ENCODE results near the gene TYSND1. TPM values are rescaled to one million over a fixed set of nuclear protein-coding genes. Genes with fewer than 3 reads are reported as not detected.

Gene TYSND1
- total RNA-seq, 1 donor from 2014 or later = 12.3 TPM

DNA sequence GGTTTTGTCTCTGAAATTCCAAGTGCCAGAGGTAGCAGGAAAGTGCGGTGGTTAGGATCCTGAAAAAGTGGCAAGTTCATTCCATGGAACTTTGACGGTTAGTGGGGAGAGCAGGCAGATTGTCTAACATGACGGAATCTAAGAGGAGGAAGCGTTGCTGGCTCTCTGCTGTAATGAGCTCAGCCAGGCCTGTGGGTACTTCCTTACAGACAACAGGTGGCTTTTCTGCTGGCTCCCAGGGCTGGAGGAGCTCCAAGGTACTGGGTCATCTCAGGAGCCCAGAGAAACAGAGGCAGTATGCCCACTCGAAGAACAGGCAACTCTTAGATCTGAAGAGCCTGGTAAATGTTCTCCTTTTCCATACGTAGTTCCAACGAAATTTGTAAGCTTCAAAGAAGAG, 10.8 kb downstream of the TYSND1 start:
- no peaks in the 10 kb centered on the region for H3K27me3 ChIP-seq
- intact Hi-C loops (cut with DNase I) = loop anchor here (10.0 kb wide), 1 partner anchor 229 kb away; no protein-coding TSS in a partner anchor
- peaks cover 0 to 11% of the 10 kb centered on the region in 2 donors for H3K36me3 ChIP-seq
- TF ChIP-seq, protein P1, sequence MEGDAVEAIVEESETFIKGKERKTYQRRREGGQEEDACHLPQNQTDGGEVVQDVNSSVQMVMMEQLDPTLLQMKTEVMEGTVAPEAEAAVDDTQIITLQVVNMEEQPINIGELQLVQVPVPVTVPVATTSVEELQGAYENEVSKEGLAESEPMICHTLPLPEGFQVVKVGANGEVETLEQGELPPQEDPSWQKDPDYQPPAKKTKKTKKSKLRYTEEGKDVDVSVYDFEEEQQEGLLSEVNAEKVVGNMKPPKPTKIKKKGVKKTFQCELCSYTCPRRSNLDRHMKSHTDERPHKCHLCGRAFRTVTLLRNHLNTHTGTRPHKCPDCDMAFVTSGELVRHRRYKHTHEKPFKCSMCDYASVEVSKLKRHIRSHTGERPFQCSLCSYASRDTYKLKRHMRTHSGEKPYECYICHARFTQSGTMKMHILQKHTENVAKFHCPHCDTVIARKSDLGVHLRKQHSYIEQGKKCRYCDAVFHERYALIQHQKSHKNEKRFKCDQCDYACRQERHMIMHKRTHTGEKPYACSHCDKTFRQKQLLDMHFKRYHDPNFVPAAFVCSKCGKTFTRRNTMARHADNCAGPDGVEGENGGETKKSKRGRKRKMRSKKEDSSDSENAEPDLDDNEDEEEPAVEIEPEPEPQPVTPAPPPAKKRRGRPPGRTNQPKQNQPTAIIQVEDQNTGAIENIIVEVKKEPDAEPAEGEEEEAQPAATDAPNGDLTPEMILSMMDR (IDR thresholded peaks at IDR 0.05) = no peak
- H3K9me3 ChIP-seq = no peaks in the 10 kb centered on the region
- no peak for DNase-seq (ENCODE audit: low spot score in 2 of 2)
- no peak overlapping the region for H3K4me3 ChIP-seq
- peaks cover 0 to 13% of the 10 kb centered on the region in 2 donors for H3K4me1 ChIP-seq
- H3K27ac ChIP-seq = no peak overlapping the region

DNA sequence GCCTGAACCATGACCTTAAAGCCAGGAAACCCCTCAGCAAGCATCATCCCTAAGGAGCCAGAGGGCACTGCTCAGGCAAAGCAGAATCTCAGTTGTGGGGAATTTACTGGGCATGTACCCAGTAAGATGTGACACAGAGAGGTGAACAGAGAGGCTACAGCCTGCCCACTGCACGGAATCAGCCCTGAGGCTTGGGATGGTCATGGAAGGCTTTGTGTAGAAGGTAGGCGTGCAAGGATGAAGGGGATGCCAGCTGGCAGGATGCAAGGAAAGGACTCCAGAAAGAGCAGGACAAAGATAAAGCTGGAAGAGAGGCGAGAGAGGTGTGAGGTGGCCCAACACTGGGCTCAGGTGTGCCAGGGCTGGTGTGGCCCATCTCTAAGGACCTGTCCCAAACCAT, 11.5 kb downstream of the TYSND1 start:
- Histone ChIP-seq H3K4me3 (no peak overlapping the region), H3K4me1 (peaks cover 0 to 13% of the 10 kb centered on the region in 2 donors), H3K27me3 (no peaks in the 10 kb centered on the region), H3K36me3 (peaks cover 0 to 11% of the 10 kb centered on the region in 2 donors), H3K27ac (no peak overlapping the region), H3K9me3 (no peaks in the 10 kb centered on the region)
- DNase-seq (ENCODE audit: low spot score in 2 of 2) = no peak
- TF ChIP-seq, protein P1 (IDR thresholded peaks at IDR 0.05) = no peak
- intact Hi-C loops (cut with DNase I) = loop anchor here (10.0 kb wide), 1 partner anchor 230 kb away; no protein-coding TSS in a partner anchor

DNA sequence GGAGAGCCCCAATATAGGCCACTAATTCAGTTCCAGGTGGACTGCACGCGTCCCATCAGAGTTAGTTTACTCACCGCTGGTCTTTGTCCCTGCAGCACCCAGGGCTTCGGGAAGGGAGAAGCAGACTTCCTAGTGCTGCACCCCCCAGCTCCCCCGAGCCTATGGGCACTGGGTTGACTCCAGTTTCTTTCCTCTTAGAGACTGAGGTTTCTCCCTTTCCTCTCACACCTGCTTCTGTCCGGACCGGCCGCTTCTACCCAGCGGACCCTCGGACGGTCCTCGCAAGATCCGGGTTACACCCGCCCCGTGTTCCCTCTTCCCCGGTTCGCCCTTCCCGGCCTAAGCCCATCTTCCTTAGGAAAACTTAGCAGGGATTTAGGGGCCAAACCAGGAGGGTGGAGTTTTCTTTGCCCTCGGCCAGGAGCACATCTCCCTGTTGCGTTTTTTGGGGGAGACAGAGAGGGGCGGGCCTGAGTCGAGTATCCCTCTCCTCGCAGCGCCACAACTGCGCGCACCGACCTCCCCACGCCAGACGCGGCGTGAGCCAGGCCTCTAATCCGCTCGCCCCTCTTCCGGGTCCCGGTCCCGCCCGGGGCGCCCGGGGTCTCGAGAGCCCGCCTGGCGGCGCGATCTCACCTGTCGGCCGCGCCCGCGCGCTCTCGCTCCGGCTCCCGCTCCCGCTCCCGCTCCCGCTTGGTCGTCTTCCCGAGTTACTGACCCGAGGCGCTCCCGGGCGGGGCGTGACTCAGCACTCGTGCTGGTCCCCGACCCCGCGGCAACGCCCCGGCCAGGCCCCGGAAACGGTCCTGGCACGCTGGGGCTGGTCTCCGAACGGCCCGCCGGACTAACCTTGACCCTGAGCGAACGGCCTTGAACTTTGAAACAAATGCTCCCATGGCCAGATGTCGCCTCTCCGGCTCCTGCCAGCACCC, 14.1 kb downstream of the TYSND1 start, which contains the start of gene AIFM2:
AIFM2 (minus strand) TSS at position 728 of the 932 bp plus-strand sequence. CDS start 8,741 bp downstream, outside the sequence.
- TF ChIP-seq, protein P1 (IDR thresholded peaks at IDR 0.05) = peak in 1 of 3 experiments; percentile 10
- peak within 1 kb of the TSS; percentile 86 to 89 for H3K27ac ChIP-seq
- peak in 1 of 2 donors; percentile 88 for DNase-seq (ENCODE audit: low spot score in 2 of 2)

DNA sequence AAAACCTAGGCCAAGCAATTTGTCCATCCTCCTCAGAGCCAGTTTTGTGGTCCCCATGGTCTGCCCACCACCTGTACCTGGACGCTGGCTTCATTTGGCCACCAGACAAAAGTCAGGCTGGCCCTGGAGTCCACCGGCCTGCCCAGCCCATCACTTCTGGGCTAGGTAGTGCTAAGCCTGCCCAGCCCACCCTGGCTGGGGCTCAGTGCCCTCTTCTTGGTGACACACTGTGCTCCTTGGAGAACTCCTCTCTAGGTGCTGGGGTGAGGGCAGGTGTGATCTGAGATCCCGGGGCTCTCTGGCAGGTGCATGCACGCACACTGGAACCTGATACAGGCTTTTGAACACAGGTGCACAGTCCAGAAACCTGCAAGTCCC, 15.0 kb downstream of the TYSND1 start:
- Histone ChIP-seq H3K27ac (peak overlapping the region; percentile 86 to 89), H3K4me1 (peaks cover 0 to 13% of the 10 kb centered on the region in 2 donors), H3K27me3 (no peaks in the 10 kb centered on the region), H3K9me3 (no peaks in the 10 kb centered on the region), H3K36me3 (peaks cover 0 to 4% of the 10 kb centered on the region in 2 donors), H3K4me3 (peak overlapping the region; percentile 73 to 96)
- intact Hi-C loops (cut with DNase I) = loop anchor here (10.0 kb wide), 1 partner anchor 233 kb away; no protein-coding TSS in a partner anchor
- peak in 1 of 2 donors; percentile 62 for DNase-seq (ENCODE audit: low spot score in 2 of 2)
- TF ChIP-seq, protein P1 (IDR thresholded peaks at IDR 0.05) = no peak

More for the DNA sequence above, 14.1 kb downstream of the TYSND1 start, which contains the start of gene AIFM2:
- Histone ChIP-seq H3K4me3 (peak within 1 kb of the TSS; percentile 73 to 96), H3K27me3 (no peaks in the 10 kb centered on the region), H3K4me1 (peaks cover 0 to 13% of the 10 kb centered on the region in 2 donors), H3K36me3 (peaks cover 0 to 4% of the 10 kb centered on the region in 2 donors), H3K9me3 (no peaks in the 10 kb centered on the region)
- intact Hi-C loops (cut with DNase I) = loop anchor here (1.0 to 10.0 kb wide), 2 partner anchors 14 to 232 kb away; partner anchors contain the start of gene TYSND1

DNA sequence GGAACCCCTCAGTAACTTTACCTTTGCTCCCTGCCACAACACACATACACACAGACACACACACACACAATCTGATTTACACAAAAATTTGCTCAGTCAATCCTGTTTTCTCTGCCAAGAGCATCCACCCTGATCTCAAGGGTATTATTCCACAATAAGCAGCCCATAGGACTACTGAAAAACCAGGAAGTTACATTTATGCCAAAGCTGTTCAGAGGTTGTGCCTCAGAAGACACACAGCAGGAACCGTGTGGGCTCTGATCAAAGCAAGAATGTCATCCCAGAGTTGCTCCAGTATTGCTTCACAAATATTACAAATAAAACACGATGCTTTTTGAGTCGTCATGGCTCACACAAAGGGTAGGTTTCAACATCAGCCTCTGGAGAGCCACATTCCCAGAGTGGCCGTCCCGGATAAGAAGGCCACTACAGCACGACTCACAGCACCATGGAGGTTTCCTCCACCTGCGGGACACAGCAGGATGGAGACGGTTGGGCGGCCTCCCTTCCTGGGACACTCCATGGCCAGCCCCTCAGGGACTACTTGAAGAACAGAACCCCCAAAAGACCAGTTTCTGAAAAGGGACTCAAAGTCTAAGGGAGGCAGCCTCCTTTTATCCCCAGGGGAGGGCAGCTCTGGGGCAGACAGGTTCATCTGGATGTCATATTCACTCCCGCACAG, 15.5 kb downstream of the TYSND1 start:
- Histone ChIP-seq H3K27ac (peak overlapping the region; percentile 86 to 89), H3K27me3 (no peaks in the 10 kb centered on the region), H3K4me3 (peak overlapping the region in 1 of 2 donors; percentile 96), H3K4me1 (peaks cover 0 to 13% of the 10 kb centered on the region in 2 donors), H3K36me3 (peaks cover 0 to 4% of the 10 kb centered on the region in 2 donors), H3K9me3 (no peaks in the 10 kb centered on the region)
- intact Hi-C loops (cut with DNase I) = loop anchor here (10.0 kb wide), 1 partner anchor 234 kb away; no protein-coding TSS in a partner anchor
- peak in 1 of 2 donors; percentile 67 for DNase-seq (ENCODE audit: low spot score in 2 of 2)
- TF ChIP-seq, protein P1 (IDR thresholded peaks at IDR 0.05) = no peak
